ENCODE data around the gene FGD2.

The FGD2 gene, protein sequence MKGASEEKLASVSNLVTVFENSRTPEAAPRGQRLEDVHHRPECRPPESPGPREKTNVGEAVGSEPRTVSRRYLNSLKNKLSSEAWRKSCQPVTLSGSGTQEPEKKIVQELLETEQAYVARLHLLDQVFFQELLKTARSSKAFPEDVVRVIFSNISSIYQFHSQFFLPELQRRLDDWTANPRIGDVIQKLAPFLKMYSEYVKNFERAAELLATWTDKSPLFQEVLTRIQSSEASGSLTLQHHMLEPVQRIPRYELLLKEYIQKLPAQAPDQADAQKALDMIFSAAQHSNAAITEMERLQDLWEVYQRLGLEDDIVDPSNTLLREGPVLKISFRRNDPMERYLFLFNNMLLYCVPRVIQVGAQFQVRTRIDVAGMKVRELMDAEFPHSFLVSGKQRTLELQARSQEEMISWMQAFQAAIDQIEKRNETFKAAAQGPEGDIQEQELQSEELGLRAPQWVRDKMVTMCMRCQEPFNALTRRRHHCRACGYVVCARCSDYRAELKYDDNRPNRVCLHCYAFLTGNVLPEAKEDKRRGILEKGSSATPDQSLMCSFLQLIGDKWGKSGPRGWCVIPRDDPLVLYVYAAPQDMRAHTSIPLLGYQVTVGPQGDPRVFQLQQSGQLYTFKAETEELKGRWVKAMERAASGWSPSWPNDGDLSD

DNA sequence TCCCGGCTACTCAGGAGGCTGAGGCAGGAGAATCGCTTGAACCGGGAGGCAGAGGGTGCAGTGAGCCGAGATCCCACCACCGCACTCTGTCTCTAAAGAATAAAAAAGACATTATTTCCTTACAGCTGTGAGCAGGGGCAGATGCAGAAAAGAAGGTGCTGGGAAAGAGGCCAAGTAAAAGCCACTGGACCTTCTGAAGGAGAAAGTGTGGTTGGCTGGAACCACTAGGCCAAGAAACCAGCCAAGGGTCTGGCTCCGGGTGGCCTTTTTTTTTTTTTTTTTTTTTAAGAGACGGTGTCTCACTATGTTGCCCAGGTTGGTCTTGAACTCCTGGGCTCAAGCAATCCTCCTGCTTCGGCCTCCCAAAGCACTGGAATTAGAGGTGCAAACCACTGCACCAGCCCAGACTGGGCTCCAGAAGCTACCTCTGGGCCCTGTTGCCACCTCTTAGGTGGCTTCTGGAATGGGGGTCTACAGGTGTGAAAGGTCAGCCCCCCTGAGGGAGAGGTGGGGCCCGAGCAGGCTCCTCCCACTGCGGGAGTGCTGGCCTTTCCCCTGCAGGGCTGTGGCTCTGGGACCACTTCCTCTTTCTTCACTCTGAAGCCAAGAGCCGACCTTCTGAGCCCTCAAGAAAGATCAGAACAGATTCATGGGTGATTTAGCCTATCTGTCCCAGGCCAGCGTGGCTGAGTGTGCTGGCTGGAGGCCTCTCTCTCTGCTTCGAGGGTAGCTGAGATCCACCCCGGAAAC lies at the start of gene FGD2:
TSS of gene FGD2 (plus strand) at position 595 of the 750 bp plus-strand sequence. CDS start 163 bp downstream, outside the sequence.
- no peak for DNase-seq

DNA sequence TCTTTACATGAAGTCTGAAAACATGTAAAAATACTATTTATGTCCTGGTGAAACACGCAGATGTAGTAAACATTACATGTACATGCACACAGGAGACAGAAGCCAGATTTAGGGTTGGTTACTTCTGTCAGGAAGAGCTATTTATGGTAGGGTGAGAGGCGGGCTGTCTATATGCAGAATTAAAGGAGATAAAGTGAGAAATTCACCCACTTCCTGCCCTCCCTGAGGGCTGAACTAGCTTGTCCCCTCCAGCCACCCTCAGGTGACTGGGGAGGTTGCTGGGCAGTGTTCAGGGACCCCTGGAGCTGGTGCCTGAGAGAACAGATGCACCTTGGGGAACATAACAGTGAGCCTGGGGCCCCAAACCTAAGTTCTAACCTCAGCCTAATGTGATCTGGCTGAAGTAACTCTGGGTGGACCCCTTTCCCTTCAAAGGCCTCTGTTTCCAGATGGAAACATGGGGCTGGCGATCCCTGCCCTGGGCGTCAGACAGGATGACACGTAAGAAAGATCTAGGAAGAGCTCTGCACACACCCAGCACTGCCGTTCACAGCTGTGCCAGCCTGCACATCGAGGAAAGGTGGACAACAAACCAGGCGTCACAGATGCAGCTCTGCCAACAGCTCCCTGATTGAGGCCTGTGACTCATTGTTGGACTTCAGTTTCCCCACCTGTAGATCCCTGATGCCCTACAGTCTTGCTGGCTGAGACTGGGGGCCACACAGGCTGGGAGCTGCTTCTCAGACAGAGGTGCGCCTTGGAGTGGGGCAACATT lies 49.6 kb upstream of the FGD2 start:
- no peak for DNase-seq

DNA sequence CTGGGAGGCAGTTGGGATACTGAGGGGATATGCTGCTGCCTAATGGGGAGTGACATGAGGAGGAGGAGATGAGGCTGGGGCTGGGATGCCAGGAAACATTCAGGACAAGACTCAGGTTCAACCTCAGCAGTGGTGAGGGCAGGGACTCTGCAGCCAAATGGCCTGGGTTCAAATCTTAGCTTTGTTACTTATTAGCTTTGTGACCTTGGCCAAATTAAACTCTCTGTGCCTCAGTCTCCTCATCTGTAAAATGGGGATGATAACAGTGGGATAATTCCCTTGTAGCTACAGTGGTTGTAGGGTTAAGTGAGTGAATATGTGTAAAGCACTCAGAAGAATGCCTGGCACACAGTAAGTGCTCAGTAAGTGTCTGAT lies 49.0 kb upstream of the FGD2 start:
- DNase-seq: no peak

DNA sequence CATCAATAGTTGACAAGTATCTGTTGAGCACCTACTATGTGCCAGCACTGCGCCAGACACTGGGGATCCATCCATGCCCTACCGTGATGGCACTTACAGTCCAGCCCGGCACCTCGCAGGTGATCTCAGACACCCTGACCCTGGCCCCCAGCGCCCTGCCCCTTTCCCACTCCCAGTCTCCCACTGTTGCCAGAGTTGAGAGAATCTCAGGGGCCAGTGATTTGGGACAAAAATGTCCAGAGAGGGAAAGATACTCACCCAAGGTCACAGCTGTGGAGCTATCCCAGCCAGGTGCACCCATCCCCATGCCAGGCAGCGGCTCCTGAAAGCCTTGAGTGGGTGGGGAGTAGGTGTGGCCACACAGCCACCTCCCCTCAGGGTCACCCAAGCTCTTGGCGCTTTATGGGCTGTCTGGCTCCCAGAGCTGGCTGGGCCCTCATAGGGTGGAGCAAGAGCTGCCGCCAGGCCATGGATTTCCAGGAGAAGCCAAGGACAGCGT lies 47.6 kb upstream of the FGD2 start:
- no peak for DNase-seq

DNA sequence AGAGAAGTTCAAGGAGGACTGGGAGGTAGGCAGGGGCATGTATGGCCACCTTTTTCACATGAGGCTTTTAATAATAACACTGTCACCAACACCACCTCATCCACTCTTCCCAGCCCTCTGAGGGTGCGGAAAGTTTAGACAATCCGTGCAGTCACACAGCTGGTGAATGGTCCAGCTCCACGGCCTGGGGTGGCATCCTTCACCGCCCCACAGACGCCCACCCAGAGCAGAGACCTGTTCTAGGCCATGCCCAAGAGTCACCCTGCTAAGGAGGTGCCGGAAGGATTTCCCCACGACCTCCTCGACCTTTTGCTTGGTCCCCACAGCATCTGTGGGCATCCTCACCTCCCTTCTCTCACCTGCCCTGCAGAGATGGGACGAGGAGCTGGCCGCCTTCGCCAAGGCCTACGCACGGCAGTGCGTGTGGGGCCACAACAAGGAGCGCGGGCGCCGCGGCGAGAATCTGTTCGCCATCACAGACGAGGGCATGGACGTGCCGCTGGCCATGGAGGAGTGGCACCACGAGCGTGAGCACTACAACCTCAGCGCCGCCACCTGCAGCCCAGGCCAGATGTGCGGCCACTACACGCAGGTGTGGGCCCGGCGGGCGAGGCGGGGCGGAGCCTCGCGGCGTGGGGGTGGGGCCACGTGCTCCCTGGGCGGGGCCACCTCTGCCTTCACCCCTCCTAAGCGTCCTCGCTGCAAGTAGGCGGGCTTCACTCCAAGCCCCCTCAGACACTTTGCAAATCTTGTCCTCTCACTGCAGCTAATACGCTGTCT lies 46.5 kb upstream of the FGD2 start:
- no peak for DNase-seq

DNA sequence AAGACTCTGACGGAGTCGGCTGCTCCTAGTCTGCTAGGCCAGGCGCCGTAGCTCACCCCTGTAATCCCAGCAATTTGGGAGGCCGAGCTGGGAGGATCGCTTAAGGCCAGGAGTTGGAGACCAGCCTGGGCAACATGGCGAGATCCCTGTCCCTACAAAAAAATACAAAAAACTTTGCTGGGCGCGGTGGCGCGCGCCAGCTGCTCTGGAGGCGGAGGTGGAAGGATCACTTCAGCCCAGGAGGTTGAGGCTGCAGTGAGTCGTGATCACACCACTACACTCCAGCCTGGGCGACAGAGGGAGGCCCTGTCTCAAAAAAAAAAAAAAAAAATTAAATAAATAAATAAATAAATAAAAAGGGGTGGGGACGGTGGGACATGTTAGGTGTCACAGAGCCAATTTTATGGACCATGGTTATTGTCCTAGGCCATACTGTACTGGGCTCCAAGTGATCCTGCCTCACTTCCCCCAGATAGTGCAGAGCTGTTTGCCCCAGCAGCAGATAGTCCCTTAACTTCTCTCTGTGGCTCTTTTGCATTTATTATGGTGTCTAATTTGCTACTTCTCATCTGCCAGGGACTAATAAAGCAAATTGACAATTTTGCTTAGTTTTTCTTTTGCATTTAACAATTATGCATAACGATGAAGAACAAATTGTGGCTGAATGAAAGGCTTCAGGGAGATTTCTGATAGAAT lies 45.8 kb upstream of the FGD2 start:
- no peak for DNase-seq

DNA sequence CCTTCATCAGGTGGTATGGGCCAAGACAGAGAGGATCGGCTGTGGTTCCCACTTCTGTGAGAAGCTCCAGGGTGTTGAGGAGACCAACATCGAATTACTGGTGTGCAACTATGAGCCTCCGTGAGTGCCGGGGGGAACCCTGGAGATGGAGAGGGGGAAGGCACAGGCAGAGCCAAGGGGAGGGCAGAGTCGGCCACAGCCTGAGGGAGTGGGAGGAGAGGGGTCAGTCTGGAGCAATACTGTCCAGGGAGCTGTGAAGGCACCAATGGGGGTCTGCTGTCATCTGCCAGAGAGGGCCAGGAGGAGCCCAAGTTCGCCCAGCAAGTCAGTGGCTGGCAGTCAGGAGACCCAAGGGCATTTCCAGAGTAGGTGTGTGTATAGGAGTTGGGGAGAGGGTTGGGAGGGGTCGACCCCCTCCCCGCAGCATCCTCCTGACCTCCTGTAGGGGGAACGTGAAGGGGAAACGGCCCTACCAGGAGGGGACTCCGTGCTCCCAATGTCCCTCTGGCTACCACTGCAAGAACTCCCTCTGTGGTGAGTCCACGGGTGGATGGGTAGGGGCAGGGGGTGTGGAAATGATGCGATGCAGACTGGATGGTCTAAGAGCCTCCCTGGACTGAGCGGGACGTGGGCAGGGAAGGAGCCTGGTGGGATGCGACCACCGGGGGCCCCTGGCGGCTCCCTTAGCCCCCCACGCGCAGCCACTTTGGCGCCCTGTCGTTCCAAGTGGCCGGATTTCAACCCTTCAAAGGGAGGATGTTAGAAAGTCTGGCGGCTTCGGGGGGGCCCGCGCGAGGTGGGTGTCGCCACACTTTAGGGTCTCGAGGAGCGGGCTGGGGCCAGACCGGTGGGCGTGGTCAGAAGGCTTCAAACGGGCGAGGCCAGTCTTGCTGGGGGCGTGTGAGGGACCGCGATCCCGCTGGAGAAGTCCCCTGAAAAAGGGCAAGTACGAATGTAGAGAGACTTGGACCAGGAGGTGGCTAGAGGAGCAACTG lies 43.7 kb upstream of the FGD2 start:
- no peak for DNase-seq

DNA sequence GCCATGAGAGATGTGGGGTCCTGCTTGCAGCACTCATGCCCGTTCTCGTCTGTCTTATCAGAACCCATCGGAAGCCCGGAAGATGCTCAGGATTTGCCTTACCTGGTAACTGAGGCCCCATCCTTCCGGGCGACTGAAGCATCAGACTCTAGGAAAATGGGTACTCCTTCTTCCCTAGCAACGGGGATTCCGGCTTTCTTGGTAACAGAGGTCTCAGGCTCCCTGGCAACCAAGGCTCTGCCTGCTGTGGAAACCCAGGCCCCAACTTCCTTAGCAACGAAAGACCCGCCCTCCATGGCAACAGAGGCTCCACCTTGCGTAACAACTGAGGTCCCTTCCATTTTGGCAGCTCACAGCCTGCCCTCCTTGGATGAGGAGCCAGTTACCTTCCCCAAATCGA lies 42.6 kb upstream of the FGD2 start:
- peak; percentile 33 to 37 for DNase-seq

DNA sequence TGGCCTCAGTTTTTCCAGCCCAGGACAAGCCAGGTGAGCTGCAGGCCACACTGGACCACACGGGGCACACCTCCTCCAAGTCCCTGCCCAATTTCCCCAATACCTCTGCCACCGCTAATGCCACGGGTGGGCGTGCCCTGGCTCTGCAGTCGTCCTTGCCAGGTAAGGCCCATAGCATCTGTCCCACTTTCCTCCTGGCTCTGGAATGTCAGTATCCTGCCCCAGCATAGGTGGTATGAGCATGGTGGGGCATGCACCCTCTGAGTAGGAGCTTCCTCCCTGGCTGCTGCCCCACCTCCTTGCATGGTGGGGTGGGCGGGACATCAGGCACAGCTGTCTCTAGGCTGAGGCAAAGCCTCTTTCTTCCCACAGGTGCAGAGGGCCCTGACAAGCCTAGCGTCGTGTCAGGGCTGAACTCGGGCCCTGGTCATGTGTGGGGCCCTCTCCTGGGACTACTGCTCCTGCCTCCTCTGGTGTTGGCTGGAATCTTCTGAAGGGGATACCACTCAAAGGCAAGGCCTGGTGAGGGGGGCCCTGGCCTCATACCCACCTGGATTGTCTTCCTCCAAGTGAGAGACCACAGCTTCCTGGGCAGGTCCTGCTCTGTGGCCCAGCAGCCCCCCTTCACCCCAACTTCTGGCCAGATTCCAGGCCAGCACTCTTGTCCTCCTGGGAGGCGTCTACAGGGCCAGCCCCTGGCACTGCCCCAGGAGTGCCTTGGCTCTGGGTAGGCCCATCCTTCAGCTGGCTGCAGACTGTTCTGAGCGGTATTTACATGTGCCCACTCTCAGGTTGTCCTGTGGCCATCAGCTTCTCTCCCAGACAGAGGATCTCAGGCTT lies 41.8 kb upstream of the FGD2 start:
- no peak for DNase-seq

DNA sequence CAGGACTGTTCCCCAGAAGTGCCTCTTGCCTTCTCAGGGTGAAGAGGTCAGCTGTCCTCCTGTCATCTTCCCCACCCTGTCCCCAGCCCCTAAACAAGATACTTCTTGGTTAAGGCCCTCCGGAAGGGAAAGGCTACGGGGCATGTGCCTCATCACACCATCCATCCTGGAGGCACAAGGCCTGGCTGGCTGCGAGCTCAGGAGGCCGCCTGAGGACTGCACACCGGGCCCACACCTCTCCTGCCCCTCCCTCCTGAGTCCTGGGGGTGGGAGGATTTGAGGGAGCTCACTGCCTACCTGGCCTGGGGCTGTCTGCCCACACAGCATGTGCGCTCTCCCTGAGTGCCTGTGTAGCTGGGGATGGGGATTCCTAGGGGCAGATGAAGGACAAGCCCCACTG lies 41.1 kb upstream of the FGD2 start:
- DNase-seq: no peak

DNA sequence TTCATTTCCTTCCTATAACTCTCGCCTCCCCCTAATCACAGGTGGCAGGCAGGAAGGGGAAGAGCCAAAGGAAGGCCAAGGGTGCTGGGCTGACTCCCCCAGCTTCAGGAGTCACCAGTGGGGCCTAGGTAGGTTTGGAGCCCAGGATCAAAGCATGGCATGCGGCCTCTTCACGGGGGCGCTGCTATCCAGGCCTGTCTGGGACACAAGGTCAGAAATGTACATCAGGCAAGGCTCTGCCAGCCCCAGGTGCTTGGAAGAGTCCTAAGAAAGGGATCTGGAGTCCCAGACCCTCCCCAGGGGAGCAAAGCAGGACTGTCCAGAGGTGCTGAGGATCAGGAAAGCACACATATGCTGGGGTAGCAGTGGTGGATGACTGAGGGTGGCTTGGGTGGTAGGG lies 40.5 kb upstream of the FGD2 start:
- no peak for DNase-seq

DNA sequence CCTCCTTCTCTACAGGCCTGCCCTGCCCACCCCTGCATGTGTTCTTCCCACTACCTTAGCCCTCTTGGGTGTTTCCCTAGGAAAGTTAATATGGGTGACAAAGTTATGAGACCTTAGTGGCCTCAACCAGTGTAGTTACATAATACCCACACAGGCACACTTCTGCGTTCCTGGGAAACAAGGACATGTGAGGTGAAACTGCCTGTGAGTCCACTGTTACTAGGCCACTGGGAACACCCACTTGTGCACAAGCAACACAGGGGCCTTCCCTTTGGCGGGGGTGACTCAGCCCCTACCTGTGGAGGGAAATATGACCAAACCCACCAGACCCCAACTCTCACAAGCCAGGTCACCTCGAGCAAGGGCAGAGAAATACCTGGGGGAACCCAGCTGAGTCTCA lies 38.2 kb upstream of the FGD2 start:
- DNase-seq: no peak

DNA sequence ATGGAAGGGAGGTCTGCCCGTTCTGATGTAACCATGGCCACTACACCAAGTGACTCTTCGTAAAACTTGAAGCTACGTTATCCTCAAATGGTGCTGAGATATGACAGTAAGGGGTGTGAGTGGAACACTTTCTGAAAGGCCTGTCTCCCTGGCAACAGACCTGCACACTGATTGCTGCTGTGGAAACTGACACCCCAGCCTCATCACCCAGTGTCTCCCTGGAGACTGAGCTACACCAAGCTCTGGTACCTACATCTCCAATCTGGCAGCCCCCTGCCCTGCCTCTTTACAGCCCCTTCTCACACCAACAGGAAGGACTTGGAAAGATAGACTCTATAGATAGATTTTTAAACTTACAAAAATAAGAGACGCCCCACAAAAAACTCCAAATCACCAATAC lies 37.7 kb upstream of the FGD2 start:
- no peak for DNase-seq

DNA sequence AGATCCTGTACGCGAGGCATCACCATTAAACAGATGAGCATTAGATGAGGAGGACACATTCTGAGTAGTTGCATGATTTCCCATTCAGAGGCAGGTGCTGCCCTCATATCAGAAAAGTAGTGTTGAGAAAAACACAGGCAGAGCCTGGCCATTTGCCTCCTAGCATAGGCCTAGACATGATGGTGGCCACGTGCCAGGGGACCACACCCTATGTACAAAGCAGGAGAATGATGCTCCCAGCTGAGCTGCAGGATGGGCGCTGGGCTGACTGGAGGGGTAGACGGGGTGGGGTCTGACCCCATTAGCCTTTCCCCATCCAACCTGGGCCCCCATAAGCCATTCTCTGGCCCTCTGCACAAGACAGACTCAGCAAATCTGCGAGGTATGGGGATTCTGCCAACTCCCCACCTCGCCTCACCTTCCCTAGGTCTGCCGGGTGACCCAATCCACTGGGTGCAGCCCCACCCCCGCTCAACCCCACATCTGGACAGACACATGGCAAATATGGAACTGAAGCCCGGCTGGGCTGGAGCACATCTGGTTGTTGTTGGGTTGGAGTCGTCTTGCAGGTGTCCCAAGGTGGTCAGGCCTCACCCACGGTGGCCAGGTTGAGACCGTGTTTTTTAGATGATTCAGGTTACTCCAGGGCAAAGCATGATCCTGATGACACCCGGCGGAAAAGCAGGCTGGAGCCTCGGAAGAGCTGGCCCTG lies 37.0 kb upstream of the FGD2 start:
- no peak for DNase-seq

DNA sequence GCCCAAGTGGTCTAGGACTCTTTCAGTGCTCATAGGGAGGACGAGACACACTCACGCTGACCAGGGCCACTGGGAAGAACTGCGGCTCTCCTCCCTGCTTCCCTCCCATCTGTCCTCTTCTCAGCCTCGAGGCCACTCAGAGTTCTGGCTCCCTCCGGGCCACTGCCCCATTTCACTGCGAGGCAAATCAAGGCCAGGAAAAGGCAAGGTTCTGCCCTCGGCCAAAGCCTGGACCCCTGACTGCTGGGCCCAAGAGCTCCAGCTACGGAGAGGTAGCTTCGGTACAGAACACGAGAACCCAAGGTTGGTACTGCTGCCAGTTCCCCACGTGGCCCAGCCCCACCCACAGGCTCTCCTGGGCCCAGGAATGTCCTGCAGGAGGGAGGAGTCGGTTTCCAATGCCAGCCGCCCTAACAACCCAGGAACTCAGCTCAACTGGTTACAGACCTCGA lies 36.2 kb upstream of the FGD2 start:
- no peak for DNase-seq

DNA sequence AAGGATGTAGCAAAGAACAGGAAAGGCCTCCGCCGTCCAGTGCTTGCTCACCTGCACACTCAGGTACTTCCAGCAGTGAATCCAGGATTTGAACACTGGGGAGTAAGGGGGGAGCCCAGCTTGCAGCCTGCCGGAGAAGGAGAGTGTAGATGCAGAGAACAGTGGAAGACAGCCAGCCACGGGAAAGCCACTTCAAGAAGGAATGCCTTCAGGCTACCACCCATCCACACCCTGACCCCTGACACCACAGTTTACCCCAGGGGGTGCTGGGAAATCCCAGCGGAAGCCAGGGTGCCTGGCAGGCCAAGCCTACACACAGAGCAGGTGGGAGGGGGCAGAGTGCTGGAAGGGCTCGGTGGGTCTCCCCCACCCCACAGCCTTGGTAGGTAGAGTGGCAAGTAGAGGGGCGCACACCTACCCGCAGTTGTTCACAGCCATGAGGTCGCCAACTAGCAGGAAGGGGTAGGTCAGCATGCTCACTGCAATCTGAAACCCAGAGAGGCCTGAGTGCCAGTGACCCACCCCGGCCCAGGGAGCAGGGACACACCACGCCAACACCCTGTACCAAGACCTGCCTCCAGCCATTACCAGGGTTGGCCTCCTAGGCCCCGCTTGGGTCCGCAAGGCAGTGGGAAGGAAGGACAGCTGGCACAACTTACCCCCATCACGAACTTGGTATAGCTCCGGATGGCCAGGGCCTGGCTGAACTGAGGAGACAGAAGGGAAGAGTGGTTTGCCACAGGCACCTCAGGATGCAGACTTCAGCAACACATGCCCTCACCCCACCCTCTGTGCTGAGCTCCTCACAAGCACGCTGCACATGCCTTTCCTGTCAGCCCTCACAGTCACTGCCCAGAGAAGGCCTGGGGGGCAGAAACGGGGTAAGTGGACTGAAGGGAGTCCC lies 35.2 kb upstream of the FGD2 start:
- DNase-seq: no peak
